ENCODE data around the gene CAMTA1. TPM values are rescaled to one million over a fixed set of nuclear protein-coding genes. Genes with fewer than 3 reads are reported as not detected.

The CAMTA1 gene
- total RNA-seq, 4 donors from 2014 or later = 57.4 to 88.3 (median 62.1) TPM

DNA sequence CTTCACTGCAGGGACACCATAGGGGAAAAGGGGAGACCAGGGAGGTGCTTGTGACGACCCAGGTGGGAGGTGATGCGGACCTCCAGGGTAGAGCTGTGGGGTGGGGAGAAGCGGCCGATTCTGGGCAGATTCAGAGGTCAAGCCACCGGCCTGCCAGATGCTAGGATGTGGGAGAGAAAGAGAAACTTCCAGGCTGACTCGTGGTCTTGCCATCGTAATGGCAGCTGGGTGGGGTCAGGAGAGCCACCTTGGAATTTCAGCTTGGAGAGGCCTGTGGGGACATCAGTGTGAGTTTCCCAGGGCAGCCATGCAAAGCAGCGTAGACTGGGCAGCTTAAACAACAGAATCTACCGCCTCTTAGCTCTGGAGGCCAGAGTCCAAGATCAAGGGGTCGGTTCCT lies 727.8 kb downstream of the CAMTA1 start:
- TF ChIP-seq, protein P1, sequence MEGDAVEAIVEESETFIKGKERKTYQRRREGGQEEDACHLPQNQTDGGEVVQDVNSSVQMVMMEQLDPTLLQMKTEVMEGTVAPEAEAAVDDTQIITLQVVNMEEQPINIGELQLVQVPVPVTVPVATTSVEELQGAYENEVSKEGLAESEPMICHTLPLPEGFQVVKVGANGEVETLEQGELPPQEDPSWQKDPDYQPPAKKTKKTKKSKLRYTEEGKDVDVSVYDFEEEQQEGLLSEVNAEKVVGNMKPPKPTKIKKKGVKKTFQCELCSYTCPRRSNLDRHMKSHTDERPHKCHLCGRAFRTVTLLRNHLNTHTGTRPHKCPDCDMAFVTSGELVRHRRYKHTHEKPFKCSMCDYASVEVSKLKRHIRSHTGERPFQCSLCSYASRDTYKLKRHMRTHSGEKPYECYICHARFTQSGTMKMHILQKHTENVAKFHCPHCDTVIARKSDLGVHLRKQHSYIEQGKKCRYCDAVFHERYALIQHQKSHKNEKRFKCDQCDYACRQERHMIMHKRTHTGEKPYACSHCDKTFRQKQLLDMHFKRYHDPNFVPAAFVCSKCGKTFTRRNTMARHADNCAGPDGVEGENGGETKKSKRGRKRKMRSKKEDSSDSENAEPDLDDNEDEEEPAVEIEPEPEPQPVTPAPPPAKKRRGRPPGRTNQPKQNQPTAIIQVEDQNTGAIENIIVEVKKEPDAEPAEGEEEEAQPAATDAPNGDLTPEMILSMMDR (IDR thresholded peaks at IDR 0.05) = no peak
- no peak for TF ChIP-seq POLR2A (IDR thresholded peaks at IDR 0.05)
- DNase-seq = no peak

DNA sequence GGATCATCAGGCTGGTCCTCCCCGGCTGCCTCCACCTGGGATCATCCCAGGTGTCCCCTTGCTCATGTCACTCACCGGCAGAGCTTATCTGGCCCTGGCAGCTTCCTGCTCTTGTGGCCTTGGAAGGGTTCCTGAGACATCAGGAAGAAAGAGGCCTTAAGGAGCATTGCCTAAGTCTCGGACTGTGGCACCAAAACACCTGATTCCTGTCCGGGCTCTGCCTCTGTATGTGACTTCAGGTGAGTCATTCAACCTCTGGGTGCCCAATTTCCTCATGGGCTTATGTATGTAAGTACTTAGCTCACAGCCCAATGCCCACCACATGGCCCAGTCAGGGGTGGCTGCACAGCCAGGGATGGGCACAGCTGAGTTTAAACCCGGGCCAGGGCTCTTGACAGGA lies 729.9 kb downstream of the CAMTA1 start:
- Histone ChIP-seq H3K4me1 (no peaks in the 10 kb centered on the region), H3K9me3 (no peaks in the 10 kb centered on the region), H3K27ac (no peak overlapping the region), H3K27me3 (no peaks in the 10 kb centered on the region), H3K36me3 (no peaks in the 10 kb centered on the region), H3K4me3 (no peak overlapping the region)
- no peak for DNase-seq
- no peak for TF ChIP-seq POLR2A (IDR thresholded peaks at IDR 0.05)
- TF ChIP-seq, protein P1 (IDR thresholded peaks at IDR 0.05) = no peak

More for the DNA sequence above, 727.8 kb downstream of the CAMTA1 start:
- Histone ChIP-seq H3K36me3 (no peaks in the 10 kb centered on the region), H3K27me3 (no peaks in the 10 kb centered on the region), H3K9me3 (no peaks in the 10 kb centered on the region), H3K27ac (no peak overlapping the region), H3K4me3 (no peak overlapping the region), H3K4me1 (no peaks in the 10 kb centered on the region)

DNA sequence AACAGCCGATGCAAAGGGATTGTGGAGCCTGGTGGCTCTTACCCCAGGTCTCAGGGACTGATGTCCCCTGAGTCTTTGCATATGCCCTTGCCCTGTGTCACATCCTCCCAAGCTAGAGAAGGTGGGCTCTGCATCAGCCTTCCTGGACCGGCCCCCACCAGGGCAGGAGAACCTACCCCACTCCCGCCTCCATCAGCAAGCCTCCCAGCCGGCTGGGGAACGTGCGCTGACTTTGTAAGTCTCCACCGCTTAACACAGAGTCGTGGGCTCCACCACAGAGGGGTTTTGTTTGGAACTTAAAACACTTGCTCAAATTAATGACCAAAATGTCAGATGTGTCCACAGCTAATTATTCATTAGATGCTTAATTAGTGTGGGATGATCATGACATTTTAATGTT lies 730.6 kb downstream of the CAMTA1 start:
- DNase-seq = no peak
- no peaks in the 10 kb centered on the region for H3K27me3 ChIP-seq
- no peak overlapping the region for H3K27ac ChIP-seq
- no peaks in the 10 kb centered on the region for H3K36me3 ChIP-seq
- no peak for TF ChIP-seq POLR2A (IDR thresholded peaks at IDR 0.05)
- TF ChIP-seq, protein P1 (IDR thresholded peaks at IDR 0.05) = no peak
- no peak overlapping the region for H3K4me3 ChIP-seq
- H3K9me3 ChIP-seq = no peaks in the 10 kb centered on the region
- H3K4me1 ChIP-seq = no peaks in the 10 kb centered on the region

DNA sequence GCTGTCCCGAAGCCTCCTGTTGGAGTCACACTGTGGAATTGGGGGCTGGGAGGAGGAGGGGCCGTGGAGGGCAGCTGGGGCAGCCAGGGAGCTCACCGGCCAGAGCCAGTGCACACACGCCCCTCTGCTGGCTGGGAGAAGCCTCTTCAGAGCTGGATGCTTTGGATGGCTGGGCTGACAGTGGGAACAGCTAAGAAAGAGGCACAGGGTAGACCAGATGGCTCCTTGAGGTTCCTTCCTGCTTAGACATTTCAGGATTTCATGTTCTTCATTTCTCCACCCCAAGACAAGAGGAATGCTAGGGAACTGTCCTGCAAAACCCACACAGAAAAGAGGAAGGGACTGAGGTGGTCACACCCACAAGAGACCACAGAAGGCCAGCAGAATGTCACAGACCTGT lies 731.1 kb downstream of the CAMTA1 start:
- Histone ChIP-seq H3K27me3 (no peaks in the 10 kb centered on the region), H3K4me3 (no peak overlapping the region), H3K4me1 (no peaks in the 10 kb centered on the region), H3K9me3 (no peaks in the 10 kb centered on the region), H3K36me3 (no peaks in the 10 kb centered on the region), H3K27ac (no peak overlapping the region)
- DNase-seq = no peak
- TF ChIP-seq, protein P1 (IDR thresholded peaks at IDR 0.05) = no peak
- TF ChIP-seq POLR2A (IDR thresholded peaks at IDR 0.05) = no peak

DNA sequence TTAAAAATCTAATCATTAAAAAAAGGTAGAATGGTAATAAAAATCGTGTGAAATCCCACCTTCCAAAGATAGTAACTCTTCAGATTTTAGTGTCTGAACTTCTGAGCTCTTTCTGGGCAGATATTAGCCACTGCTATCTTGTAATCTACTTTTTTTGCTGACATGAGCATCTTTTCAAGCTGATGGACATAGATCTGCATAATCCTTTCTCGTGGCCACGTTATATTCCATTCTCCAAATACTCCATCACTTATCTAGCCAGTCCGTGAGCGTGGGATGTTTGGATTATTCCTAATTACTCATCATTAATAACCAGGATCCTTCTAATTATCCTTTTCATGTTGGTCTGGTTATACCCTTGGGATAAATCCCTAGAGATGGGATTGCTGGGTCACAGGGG lies 731.7 kb downstream of the CAMTA1 start:
- TF ChIP-seq, protein P1 (IDR thresholded peaks at IDR 0.05) = no peak
- TF ChIP-seq POLR2A (IDR thresholded peaks at IDR 0.05) = no peak
- no peaks in the 10 kb centered on the region for H3K27me3 ChIP-seq
- no peaks in the 10 kb centered on the region for H3K4me1 ChIP-seq
- no peak overlapping the region for H3K27ac ChIP-seq
- DNase-seq = no peak
- H3K4me3 ChIP-seq = no peak overlapping the region
- H3K36me3 ChIP-seq = no peaks in the 10 kb centered on the region
- H3K9me3 ChIP-seq = no peaks in the 10 kb centered on the region
